Measurements from ENCODE around the gene KRTAP4-1. TPM values are rescaled to one million over a fixed set of nuclear protein-coding genes. Genes with fewer than 3 reads are reported as not detected.
"Not testable (repeated sequence)": the region's sequence is repeated elsewhere in the genome, so short reads cannot be mapped to it uniquely, and the experiment has no call there.

KRTAP4-1 gene
- total RNA-seq, 1 donor from 2014 or later, result not detected

DNA sequence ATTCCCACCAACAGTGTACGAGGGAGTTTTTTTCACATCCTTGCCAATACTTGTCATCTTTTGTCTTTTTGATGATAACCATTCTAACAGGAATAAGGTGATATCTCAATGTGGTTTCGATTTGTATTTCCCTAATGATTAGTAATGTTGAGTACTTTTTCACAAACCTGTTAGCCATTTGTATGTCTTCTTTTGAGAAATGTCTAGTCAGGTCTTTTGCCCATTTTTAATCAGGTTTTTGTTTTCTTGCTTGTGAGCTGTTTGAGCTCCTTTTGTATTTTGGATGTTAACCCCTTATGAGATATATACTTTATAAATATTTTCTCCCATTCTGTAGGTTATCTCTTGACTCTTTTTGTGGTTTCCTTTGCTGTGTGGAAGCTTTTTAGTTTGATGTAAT lies 33.2 kb downstream of the KRTAP4-1 start:
- Mint-ChIP-seq H3K27ac (no peak overlapping the region), H3K27me3 (peaks cover 10% of the 10 kb centered on the region), H3K4me3 (no peak overlapping the region), H3K9me3 (no peaks in the 10 kb centered on the region), H3K4me1 (no peaks in the 10 kb centered on the region), H3K36me3 (ENCODE audit: low read depth) (no peaks in the 10 kb centered on the region)
- intact Hi-C loops (cut with micrococcal nuclease), result no loop called here
- no peak for DNase-seq

DNA sequence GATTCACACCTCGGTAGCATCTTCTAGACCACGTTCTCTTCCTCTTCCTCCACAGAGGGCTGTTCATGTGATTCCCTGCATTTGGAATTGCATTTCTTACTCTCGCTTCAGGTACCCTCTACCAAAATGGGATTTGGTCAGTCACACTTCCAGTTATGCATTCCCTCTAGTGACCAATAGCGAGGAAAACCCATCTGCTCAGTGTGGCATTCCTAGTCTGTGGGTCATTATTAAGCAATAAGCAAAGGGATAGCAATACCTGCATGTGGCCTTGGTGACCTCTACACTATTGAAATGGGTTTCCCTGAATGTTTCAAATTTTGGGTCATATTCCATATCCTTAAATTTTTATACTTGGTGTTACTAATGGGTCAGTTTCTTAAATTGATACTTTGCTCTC lies 34.7 kb downstream of the KRTAP4-1 start:
- no peak overlapping the region for H3K27ac Mint-ChIP-seq
- intact Hi-C loops (cut with micrococcal nuclease), result no loop called here
- DNase-seq, result no peak
- no peaks in the 10 kb centered on the region for H3K36me3 Mint-ChIP-seq (ENCODE audit: low read depth)
- peaks cover 6% of the 10 kb centered on the region for H3K27me3 Mint-ChIP-seq
- no peaks in the 10 kb centered on the region for H3K9me3 Mint-ChIP-seq
- H3K4me3 Mint-ChIP-seq, result no peak overlapping the region
- H3K4me1 Mint-ChIP-seq, result no peaks in the 10 kb centered on the region

DNA sequence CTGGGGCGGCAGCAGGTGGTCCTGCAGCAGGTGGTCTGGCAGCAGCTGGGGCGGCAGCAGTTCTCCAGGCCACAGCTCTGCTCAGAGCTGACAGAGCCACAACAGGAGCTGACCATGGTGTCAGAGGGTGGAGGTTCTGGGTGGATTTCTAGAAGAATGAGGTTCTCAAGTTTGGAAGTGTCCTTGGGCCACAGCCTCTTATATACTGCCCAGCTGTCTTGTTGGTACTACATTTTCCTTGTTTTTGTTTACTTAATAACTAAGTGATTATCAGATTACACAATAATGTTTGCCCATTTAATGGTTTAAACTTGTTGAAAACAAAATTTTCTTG lies 35.1 kb downstream of the KRTAP4-1 start, which contains the start of gene KRTAP4-5:
TSS of gene KRTAP4-5 (minus strand) at position 174 of the 334 bp plus-strand sequence. CDS start at position 116, 58 bp downstream.
- H3K4me3 Mint-ChIP-seq, result no peak within 1 kb of the TSS
- H3K36me3 Mint-ChIP-seq (ENCODE audit: low read depth), result no peaks in the 10 kb centered on the region
- DNase-seq, result no peak
- no peak within 1 kb of the TSS for H3K27ac Mint-ChIP-seq
- intact Hi-C loops (cut with micrococcal nuclease), result no loop called here
- peaks cover 6% of the 10 kb centered on the region for H3K27me3 Mint-ChIP-seq
- H3K4me1 Mint-ChIP-seq, result no peaks in the 10 kb centered on the region
- no peaks in the 10 kb centered on the region for H3K9me3 Mint-ChIP-seq

DNA sequence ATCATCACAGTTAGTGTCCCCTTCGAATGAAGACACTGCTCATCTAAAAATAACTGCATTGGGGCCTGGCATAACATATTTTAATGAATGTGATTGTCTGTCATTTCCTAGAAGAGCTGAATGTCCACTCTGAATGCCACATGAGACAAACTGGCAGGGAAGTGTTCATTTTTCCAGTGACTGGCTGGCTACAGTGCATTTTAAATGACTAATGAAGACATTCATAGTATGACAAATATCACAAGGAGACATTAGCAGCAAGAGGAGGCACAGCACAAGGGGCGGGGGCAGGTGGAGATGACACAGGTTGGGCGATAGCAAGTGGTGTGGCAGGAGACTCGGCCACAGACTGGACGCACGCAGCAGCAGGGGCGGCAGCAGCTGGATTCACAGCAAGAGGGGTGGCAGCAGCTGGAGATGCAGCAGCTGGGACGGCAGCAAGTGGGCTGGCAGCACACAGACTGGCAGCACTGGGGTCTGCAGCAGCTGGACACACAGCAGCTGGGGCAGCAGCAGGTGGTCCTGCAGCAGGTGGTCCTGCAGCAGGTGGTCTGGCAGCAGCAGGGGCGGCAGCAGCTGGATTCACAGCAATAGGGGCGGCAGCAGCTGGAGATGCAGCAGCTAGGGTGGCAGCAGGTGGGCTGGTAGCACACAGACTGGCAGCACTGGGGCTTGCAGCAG lies 35.6 kb downstream of the KRTAP4-1 start:
- H3K36me3 Mint-ChIP-seq (ENCODE audit: low read depth); intact Hi-C loops (cut with micrococcal nuclease); H3K4me3 Mint-ChIP-seq; DNase-seq; H3K27me3 Mint-ChIP-seq; H3K27ac Mint-ChIP-seq; H3K4me1 Mint-ChIP-seq; H3K9me3 Mint-ChIP-seq: not testable (repeated sequence)

DNA sequence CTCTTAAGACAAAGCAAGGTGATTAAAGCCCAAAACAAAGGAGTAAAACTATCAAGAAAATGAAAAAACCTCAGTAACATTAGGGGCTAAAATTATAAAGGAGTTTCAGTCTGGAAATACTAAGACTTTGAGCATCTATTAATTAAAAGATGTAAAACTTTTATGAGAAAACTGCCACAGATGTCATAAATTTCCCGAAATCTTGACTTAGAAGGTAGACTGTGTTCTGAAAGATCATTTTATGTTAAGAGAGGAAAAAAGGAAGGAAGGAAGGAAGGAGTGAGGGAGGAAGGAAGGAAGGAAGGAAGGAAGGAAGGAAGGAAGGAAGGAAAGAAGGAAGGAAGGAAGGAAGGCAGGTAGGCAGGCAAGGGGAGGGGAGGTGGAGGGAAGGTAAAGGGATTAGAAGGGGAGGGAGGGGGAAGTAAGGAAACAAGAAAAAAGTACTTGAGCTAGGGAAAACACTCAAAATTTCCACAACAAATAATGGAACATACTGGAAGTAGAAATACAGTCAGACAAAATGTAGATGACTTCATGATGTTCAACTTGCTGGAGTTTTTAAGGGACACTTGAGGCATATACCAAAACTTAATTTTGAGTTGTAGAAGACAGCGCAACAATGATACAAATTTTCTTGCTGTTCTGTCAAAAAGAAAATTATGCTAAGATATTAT lies 37.0 kb downstream of the KRTAP4-1 start:
- intact Hi-C loops (cut with micrococcal nuclease), result no loop called here
- H3K4me3 Mint-ChIP-seq, result no peak overlapping the region
- H3K36me3 Mint-ChIP-seq (ENCODE audit: low read depth), result no peaks in the 10 kb centered on the region
- no peak overlapping the region for H3K27ac Mint-ChIP-seq
- no peaks in the 10 kb centered on the region for H3K4me1 Mint-ChIP-seq
- peaks cover 10% of the 10 kb centered on the region for H3K9me3 Mint-ChIP-seq
- DNase-seq, result no peak
- H3K27me3 Mint-ChIP-seq, result no peaks in the 10 kb centered on the region

DNA sequence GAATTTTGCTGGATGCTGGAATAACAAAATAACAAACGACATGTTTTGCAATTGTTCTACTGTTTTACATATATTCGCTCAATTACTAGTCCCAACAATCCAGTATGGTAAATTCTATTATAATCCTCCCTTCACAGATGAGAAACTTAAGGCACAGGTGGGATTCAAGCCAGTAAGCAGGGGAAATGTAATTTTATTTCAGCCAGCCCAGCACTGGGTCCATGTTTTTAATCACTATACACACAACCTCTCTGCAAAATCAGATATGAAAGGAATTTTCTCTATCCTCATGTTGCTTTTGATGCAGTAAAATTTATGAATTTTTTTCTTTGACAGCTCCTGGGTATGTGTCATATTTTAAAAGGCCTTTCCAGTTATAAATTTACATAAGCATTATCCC lies 39.5 kb downstream of the KRTAP4-1 start:
- no peak overlapping the region for H3K4me3 Mint-ChIP-seq
- intact Hi-C loops (cut with micrococcal nuclease), result no loop called here
- peaks cover 20% of the 10 kb centered on the region for H3K9me3 Mint-ChIP-seq
- H3K36me3 Mint-ChIP-seq (ENCODE audit: low read depth), result no peaks in the 10 kb centered on the region
- no peak overlapping the region for H3K27ac Mint-ChIP-seq
- DNase-seq, result no peak
- H3K27me3 Mint-ChIP-seq, result no peaks in the 10 kb centered on the region
- no peaks in the 10 kb centered on the region for H3K4me1 Mint-ChIP-seq

DNA sequence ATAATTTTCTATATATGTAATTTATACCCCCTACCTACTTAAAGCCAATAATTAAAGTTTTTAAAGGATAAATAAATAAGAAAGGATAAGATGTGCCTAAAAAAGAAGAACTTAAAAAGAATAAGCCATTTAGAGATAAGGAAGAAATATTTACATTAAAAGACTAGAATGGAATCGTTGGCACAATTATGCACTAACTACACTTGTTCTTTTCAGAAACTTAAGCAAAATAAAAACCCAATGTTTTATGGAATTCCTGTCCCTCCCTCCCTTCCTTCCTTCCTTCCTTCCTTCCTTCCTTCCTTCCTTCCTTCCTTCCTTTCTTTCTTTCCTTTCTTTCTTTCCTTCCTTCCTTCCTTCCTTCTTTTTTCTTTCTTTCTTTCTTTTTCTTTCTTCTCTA lies 39.9 kb downstream of the KRTAP4-1 start:
- intact Hi-C loops (cut with micrococcal nuclease), result no loop called here
- no peak for DNase-seq
- Mint-ChIP-seq H3K27ac (no peak overlapping the region), H3K9me3 (peaks cover 20% of the 10 kb centered on the region), H3K27me3 (no peaks in the 10 kb centered on the region), H3K4me1 (no peaks in the 10 kb centered on the region), H3K4me3 (no peak overlapping the region), H3K36me3 (ENCODE audit: low read depth) (no peaks in the 10 kb centered on the region)

DNA sequence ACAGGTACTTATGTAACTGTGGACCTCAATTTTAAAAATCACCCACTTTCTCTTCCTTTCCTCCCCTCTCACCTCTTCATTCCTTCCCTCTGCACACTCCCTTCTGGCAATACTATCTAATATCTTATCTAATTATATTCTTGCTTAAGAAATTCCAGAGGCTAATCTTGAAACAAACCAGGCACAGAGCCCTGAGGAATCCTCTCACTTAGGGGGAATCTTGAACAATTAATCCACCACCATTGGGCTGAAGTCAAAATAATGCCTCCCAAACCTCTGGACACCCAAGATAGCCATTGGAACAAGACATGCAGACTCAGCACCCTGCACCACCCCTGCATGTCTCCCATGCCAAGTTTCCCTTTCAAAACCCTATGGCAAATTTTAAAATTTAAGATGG lies 43.4 kb downstream of the KRTAP4-1 start:
- intact Hi-C loops (cut with micrococcal nuclease), result no loop called here
- Mint-ChIP-seq H3K27ac (no peak overlapping the region), H3K4me1 (no peaks in the 10 kb centered on the region), H3K4me3 (no peak overlapping the region), H3K9me3 (peaks cover 27% of the 10 kb centered on the region), H3K27me3 (peaks cover 3% of the 10 kb centered on the region), H3K36me3 (ENCODE audit: low read depth) (no peaks in the 10 kb centered on the region)
- DNase-seq, result no peak

DNA sequence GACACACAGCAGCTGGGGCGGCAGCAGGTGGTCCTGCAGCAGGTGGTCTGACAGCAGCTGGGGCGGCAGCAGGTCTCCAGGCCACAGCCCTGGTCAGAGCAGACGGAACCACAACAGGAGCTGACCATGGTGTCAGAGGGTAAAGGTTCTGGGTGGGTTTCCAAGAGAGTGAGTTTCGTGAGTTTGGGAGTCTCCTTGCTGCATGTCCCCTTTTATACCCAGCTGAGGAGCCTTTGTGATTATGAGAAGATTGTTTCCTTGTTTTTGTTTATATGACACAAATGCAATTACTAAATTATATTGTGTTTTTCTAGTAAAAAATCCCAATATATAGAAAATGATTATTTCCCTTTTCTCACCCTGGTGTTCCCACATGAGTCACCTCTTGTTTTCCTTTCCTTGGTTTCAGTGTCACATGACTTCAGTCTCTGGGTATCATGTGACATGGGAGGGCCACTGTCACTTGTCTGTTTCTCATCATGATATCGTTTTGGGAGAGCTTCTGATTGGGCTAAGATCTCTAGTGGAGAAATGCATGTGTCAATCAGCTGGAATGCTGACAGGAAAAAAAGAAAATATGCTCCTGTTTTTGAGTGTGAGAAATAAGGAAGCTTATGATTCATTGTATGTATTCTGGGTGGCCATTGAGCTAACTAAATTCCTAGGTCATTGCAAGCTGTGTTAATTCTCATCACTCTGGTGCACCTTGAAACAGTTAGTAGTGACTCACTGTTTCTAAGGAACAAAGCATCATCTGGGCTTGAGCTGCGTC lies 44.2 kb downstream of the KRTAP4-1 start, which contains the start of gene KRTAP4-6:
TSS of gene KRTAP4-6 (minus strand) at position 185 of the 772 bp plus-strand sequence. CDS start at position 128, 57 bp downstream.
- Mint-ChIP-seq H3K9me3 (peaks cover 27% of the 10 kb centered on the region), H3K27ac (no peak within 1 kb of the TSS), H3K36me3 (ENCODE audit: low read depth) (no peaks in the 10 kb centered on the region), H3K4me3 (no peak within 1 kb of the TSS), H3K27me3 (peaks cover 3% of the 10 kb centered on the region), H3K4me1 (no peaks in the 10 kb centered on the region)
- intact Hi-C loops (cut with micrococcal nuclease), result no loop called here
- DNase-seq, result no peak

DNA sequence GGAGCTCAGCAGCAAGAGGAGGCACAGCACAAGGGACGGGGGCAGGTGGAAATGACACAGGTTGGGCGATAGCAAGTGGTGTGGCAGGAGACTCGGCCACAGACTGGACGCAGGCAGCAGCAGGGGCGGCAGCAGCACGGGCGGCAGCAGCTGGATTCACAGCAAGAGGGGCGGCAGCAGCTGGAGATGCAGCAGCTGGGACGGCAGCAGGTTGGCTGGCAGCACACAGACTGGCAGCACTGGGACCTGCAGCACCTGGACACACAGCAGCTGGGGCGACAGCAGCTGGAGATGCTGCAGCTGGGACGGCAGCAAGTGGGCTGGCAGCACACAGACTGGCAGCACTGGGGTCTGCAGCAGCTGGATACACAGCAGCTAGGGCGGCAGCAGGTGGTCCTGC lies 44.8 kb downstream of the KRTAP4-1 start:
- H3K36me3 Mint-ChIP-seq (ENCODE audit: low read depth); H3K27me3 Mint-ChIP-seq; DNase-seq; H3K4me1 Mint-ChIP-seq; H3K27ac Mint-ChIP-seq; intact Hi-C loops (cut with micrococcal nuclease); H3K4me3 Mint-ChIP-seq: not testable (repeated sequence)
- peaks cover 27% of the 10 kb centered on the region for H3K9me3 Mint-ChIP-seq

Other genes starting within 250 kb of the KRTAP4-1 start
- gene KRT23, start 247.3 kb downstream of the KRTAP4-1 start, total RNA-seq, result not detected in 2 replicates
- gene KRT39, start 218.0 kb downstream of the KRTAP4-1 start, total RNA-seq, result not detected in 2 replicates
- gene KRT40, start 200.6 kb downstream of the KRTAP4-1 start, total RNA-seq, result not detected in 2 replicates
- not detected in 2 replicates for gene KRTAP3-3, start 190.7 kb downstream of the KRTAP4-1 start, total RNA-seq
- not detected in 2 replicates for gene KRTAP3-2, start 185.0 kb downstream of the KRTAP4-1 start, total RNA-seq
- gene KRTAP3-1, start 175.8 kb downstream of the KRTAP4-1 start, total RNA-seq, result not detected in 2 replicates
- not detected in 2 replicates for gene KRTAP1-5, start 157.7 kb downstream of the KRTAP4-1 start, total RNA-seq
- gene KRTAP1-4, start 154.7 kb downstream of the KRTAP4-1 start, total RNA-seq, result not detected in 2 replicates
- gene KRTAP1-3, start 150.0 kb downstream of the KRTAP4-1 start, total RNA-seq, result not detected in 2 replicates
- not detected in 2 replicates for gene KRTAP1-1, start 143.5 kb downstream of the KRTAP4-1 start, total RNA-seq
- gene KRTAP2-1, start 137.6 kb downstream of the KRTAP4-1 start, total RNA-seq, result not detected in 2 replicates
- not detected in 2 replicates for gene KRTAP2-2, start 129.7 kb downstream of the KRTAP4-1 start, total RNA-seq
- gene KRTAP2-3, start 124.8 kb downstream of the KRTAP4-1 start, total RNA-seq, result not detected in 2 replicates
- gene KRTAP2-4, start 119.0 kb downstream of the KRTAP4-1 start, total RNA-seq, result not detected in 2 replicates
- gene KRTAP4-7, start 100.8 kb downstream of the KRTAP4-1 start, total RNA-seq, result not detected in 2 replicates
- gene KRTAP4-8, start 86.8 kb downstream of the KRTAP4-1 start, total RNA-seq, result not detected in 2 replicates
- not detected in 2 replicates for gene KRTAP4-16, start 82.7 kb downstream of the KRTAP4-1 start, total RNA-seq
- gene KRTAP4-9, start 79.5 kb downstream of the KRTAP4-1 start, total RNA-seq, result not detected in 2 replicates
- gene KRTAP4-11, start 66.5 kb downstream of the KRTAP4-1 start, total RNA-seq, result not detected in 2 replicates
- gene KRTAP4-12, start 60.7 kb downstream of the KRTAP4-1 start, total RNA-seq, result not detected in 2 replicates
- gene KRTAP4-6, start 44.4 kb downstream of the KRTAP4-1 start, total RNA-seq, result not detected in 2 replicates
- gene KRTAP4-5, start 35.1 kb downstream of the KRTAP4-1 start, total RNA-seq, result not detected in 2 replicates
- not detected in 2 replicates for gene KRTAP4-4, start 24.2 kb downstream of the KRTAP4-1 start, total RNA-seq
- gene KRTAP4-3, start 16.7 kb downstream of the KRTAP4-1 start, total RNA-seq, result not detected in 2 replicates
- not detected in 2 replicates for gene KRTAP4-2, start 6.7 kb downstream of the KRTAP4-1 start, total RNA-seq
- not detected in 2 replicates for gene KRTAP9-1, start 5.0 kb upstream of the KRTAP4-1 start, total RNA-seq
- not detected in 2 replicates for gene KRTAP9-2, start 41.7 kb upstream of the KRTAP4-1 start, total RNA-seq
- gene KRTAP9-3, start 47.5 kb upstream of the KRTAP4-1 start, total RNA-seq, result not detected in 2 replicates
- gene KRTAP9-8, start 53.1 kb upstream of the KRTAP4-1 start, total RNA-seq, result not detected in 2 replicates
- not detected in 2 replicates for gene KRTAP9-4, start 64.8 kb upstream of the KRTAP4-1 start, total RNA-seq
- not detected in 2 replicates for gene KRTAP9-9, start 70.5 kb upstream of the KRTAP4-1 start, total RNA-seq
- not detected in 2 replicates for gene KRTAP9-6, start 80.5 kb upstream of the KRTAP4-1 start, total RNA-seq
- gene KRTAP9-7, start 90.8 kb upstream of the KRTAP4-1 start, total RNA-seq, result not detected in 2 replicates
- not detected in 2 replicates for gene KRTAP29-1, start 117.9 kb upstream of the KRTAP4-1 start, total RNA-seq
- gene KRTAP16-1, start 124.4 kb upstream of the KRTAP4-1 start, total RNA-seq, result not detected in 2 replicates
- not detected in 2 replicates for gene KRTAP17-1, start 130.8 kb upstream of the KRTAP4-1 start, total RNA-seq
- gene KRT33A, start 165.9 kb upstream of the KRTAP4-1 start, total RNA-seq, result not detected in 2 replicates
- not detected in 2 replicates for gene KRT33B, start 184.9 kb upstream of the KRTAP4-1 start, total RNA-seq
- gene KRT34, start 197.4 kb upstream of the KRTAP4-1 start, total RNA-seq, result not detected in 2 replicates
- gene KRT31, start 212.7 kb upstream of the KRTAP4-1 start, total RNA-seq, result not detected in 2 replicates
- not detected in 2 replicates for gene KRT37, start 239.7 kb upstream of the KRTAP4-1 start, total RNA-seq